ENCODE measurements around the gene WWOX. TPM values are rescaled to one million over a fixed set of nuclear protein-coding genes. Genes with fewer than 3 reads are reported as not detected.
"Not testable (repeated sequence)": the region's sequence is repeated elsewhere in the genome, so short reads cannot be mapped to it uniquely, and the experiment has no call there.

The WWOX gene
- total RNA-seq, 1 experiment from 2014 or later: 20.3 TPM

DNA sequence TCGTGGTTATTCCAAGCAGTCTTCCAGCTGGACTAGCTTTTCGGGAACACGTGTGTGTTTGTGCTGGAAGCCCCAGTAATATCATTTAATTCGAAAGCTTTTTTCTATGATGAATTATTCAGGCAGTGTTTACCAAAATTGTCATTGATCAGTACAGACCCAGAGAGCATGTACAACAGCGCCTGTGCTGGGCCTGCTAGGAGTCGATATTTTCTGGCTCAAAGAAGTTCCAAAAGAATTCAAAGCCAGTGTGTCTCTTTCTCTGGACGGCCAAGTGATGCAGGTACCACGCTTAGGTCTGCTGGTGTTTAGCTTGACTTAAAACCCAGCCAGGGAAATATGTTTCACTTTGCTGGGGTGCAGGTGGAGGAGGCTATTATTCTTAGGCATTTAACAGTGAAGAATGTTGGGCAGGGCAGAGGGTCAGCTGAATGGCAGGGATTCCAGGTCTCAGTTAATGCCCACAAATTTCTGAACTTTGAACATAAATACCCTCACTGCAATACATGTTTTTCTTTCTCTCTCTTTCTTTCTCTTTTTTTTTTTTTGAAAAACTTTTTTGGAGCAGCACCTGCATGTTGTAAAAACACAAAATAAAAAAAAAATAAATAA is 401.3 kb downstream of the WWOX start:
- DNase-seq (ENCODE audit: low read depth): no peak

DNA sequence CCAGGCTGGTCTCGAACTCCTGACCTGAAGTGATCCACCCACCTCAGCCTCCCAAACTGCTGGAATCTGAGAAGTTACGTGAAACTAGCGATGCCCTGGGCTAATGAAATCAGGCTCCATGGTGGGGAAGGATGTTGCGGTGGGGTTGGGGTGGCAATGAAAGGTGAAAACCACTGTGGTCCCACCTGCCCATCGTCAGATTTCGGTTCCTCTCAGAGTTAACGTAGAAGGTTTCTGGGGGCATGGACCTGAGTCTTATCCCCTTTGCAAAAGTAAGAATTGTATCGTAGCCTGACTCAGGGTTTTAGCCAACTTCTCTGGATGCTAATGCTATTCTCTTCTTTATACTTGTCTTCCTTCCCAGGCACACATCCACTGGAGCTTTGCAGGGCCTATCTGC is 402.3 kb downstream of the WWOX start:
- no peak for DNase-seq (ENCODE audit: low read depth)

DNA sequence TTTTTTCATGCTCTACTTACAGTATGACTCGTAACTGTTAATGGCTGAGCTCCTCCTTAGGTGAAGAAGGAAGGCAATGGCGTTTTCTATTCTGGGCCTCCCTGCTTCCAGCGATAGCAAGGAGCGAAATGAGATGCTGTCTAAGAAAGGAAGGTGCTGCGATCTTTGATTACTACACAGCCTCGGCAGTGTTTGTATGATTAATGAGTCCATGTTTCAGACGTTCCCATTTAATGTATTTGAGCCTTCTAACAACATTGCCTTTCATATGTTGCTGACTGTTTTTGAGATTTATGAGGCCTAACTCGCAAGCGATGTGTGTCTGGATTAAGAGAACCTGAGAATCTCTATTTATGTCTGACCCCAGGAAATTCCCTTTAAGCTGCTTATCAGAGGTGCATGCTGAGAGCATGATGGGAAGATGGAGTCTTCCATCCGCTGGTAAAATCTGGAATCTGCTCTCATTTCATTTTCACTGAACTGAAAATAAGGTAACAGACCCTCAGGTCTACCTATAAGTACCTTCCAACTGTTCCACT is 403.4 kb downstream of the WWOX start:
- DNase-seq (ENCODE audit: low read depth): no peak

DNA sequence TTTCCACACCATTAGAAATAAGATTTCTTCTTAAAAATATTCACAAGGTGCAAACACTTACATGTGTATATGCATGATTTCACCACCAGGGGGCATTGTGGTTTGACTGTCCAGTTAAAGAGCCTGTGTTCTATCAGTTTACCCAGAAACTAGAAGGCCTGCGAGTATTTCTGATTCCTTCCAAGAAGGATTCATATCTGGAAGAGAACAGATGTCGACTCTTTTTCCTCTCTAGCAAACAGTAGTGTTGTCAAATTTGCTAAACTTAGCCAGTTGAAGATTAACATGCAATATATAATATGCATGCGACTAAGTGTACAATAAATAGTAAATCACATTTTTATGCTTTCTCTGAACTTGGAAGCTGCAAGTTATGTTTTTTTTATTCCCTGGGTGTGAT is 404.1 kb downstream of the WWOX start:
- no peak for DNase-seq (ENCODE audit: low read depth)

DNA sequence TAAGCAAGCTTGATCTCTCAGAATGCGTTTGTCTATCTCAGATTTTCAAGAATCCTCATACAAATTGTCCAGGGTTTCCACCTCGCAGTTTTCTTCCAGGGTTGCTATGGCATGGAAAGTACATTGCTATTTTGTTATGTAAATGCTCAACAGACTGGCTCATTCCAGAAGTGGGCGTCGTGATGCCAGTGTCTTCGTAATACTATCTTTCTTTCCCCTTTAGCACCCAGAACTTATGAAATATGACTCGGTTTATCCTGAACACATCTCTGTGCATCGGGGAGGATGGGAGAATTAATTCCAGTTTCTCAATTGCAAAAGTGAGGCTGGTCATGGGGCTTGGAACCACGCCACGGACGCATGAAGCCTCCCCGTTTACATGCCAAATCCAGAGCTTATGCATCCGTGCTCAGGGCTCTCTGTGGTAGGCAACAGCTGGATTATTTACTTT is 405.0 kb downstream of the WWOX start:
- DNase-seq (ENCODE audit: low read depth): no peak

DNA sequence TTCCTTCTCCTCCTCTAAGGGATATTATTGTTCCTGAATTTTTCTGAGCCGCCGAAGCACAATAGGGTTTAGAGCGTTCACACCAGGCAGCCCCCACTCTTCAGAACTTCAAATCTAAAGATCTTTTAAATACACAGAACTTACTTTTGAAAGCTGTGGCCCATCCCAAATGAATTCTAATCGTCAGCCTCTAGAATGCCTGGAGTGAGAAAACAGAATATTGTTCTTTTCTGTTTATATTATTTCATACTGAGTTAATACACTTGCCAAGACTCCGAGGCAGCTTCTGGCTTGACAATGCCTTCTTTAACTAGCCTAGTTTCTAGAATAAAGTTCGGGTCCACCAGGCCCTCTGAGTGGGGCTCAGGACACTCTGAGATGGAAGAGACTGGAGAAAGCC is 405.6 kb downstream of the WWOX start:
- no peak for DNase-seq (ENCODE audit: low read depth)

DNA sequence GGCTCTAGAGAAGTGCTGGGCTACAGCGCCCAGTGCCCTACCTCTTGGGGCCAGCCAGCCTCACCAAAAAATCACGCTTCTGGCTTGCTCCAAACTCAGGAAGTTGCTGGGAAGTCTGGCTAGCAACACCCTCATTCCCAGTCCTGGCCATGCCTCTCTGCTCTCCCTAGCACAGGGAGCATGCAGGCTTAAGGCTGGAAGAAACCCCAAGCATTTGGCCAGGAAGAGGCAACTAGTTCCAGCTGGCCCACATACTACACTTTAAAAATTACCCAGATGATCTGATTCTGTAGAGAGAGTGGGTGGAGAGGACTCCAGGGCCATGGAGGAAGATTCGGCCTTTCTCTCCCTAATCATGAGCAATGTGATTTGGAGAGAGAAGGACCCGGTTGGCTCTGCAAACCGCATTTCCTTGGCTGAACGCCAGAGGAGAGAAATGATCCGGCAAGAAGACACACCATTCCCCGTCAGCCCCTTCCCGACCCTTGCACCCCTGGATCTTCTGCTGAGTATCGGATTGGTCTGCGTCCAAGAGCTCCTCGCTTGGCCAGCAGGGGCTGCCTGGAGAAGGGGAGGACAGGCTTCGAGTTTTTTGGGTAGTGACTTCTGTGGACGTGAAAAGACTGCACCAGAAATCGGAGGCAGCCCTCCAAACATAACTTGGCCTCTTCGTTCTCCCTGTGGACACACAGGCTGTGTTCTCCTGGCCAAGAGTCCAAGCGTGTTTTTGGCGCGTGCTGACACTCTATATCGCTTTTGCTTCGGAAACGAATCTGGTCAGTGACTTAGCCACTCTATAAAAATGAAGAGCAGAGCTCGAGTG is 406.3 kb downstream of the WWOX start:
- no peak for DNase-seq (ENCODE audit: low read depth)

DNA sequence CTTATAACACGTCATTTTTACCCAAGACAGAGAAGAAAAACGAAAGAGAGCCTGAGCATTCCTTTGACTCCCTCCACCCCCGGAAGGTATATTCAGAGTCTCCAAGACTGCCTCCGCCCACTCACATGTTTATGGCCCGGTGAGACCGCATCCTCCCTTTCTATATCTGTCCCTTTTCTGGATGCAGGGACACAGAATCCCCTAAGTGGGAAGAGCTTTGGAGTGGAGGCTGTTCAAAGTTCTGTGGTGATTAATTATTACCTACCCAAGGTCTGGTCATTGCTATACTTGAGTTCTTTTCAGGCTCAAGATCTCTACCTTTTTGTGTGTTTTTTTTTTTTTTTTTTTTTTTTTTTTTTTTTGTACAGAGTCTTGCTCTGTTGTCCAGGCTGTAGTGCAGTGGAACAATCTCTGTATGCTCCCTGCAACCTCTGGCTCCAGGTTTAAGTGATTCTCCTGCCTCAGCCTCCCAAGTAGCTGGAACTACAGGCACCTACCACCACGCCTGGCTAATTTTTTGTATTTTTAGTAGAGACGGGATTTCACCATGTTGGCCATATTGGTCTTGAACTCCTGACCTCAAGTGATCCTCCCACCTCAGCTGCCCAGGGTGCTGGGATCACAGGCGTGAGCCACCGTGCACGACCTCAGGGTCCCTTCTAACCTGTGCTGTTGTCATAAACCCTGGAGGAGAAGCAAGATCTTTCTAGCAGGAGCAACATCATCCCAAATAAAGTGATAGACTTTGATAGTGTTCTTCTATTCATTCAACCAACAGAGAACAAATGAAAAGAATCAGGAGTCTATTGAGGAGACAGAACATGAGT is 407.1 kb downstream of the WWOX start:
- no peak for DNase-seq (ENCODE audit: low read depth)

DNA sequence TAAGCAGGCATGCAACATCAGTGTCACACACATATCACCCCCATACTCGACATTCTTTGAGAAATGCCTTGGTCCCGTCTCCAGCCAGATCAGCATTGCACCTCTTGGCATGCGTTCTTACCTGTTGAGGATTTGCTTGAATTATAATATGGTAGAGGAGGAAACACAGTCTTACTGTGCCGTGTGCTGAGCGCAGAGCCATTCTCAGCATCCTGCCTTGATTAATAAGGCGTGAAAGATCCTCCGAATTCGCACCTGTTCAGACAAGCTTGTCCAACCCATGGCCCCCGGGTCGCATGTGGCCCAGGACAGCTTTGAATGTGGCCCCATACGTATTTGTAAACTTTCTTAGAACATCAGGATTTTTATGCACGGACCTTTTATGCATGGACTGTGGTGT is 408.1 kb downstream of the WWOX start:
- no peak for DNase-seq (ENCODE audit: low read depth)

DNA sequence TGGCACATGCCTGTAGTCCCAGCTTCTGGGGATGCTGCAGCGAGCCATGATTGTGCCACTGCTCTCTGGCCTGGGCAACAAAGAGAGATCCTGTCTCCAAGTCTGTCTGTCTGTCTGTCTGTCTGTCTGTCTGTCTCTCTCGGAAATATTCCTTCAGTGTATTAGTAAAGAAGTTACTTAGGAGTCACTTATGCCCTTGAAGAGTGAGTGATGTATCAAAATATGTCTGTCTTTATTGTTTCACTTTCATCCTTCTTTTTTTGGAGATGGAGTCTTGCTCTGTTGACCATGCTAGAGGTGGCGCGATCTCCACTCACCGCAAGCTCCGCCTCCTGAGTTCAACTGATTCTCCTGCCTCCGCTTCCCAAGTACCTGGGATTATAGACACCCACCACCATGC is 410.5 kb downstream of the WWOX start:
- DNase-seq (ENCODE audit: low read depth): no peak

DNA sequence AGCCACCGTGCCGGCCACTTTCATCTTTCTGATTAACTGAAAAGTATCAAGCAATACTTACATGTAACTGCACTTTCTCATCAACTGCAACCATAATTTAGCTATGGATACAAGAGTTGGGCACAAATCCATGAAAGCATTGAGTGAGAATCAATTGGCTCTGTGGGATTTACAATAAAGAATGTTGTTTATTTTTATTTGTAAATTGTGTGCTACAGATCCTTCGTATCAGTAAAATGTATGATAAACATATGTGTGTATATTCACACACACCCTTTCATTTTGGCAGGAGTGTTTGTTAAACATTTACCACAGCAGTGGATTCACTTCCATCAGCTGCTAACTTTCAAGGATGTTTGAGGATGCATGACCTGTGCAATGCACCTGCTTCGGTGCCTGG is 411.0 kb downstream of the WWOX start:
- DNase-seq (ENCODE audit: low read depth): no peak

DNA sequence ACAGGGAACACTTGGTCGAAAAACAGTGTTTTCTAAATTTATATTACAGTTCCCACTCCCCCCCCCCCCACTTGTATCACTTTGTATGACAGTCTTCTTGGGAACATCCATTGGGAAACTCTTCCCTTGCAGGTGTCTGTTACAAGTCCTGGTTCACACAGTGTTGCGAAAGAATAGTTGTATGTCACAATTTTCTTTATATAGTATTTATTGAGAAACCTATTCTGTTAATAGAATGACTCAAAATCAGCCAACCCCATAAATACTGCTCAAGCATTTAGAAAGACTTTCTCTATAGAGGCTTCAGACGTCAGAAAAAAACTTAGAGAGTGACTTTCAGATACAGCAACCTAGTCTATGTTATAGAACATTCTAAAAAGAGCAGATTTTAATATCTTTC is 414.4 kb downstream of the WWOX start:
- DNase-seq (ENCODE audit: low read depth): no peak

DNA sequence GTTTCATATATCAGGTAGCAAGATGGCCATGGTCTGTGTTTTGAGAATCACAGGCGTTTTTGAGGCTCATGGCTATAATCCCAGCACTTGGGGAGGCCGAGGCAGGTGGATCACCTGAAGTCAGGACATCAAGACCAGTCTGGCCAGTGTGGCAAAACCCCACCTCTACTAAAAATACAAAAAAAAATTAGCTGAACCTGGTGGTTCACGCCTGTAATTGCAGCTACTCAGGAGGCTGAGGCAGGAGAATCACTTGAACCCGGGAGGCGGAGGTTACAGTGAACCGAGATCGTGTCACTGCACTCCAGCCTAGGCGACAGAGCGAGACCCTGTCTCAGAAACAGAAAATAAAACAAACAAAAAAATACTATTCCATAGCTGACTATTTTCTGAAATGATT is 415.4 kb downstream of the WWOX start:
- not testable (repeated sequence) for DNase-seq (ENCODE audit: low read depth)

DNA sequence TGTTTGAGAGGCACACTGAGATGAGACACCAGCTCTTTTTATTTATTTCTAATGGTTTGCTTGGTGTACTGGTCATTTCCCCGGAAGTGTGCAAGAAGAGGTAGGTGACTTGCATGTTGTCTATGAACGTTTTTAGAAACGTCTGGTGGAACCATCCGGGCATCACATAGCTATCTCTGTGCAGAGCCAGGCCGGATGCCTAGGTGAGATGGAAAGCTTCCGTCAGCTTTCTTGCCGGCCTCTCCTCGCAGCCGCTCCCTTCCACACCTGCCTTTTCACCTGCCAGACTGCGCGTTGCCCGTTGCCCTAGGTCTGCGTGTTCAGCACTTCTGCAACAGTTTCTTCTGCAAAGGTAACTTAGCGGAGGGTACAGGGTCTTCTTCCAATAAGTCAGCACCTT is 416.0 kb downstream of the WWOX start:
- no peak for DNase-seq (ENCODE audit: low read depth)

DNA sequence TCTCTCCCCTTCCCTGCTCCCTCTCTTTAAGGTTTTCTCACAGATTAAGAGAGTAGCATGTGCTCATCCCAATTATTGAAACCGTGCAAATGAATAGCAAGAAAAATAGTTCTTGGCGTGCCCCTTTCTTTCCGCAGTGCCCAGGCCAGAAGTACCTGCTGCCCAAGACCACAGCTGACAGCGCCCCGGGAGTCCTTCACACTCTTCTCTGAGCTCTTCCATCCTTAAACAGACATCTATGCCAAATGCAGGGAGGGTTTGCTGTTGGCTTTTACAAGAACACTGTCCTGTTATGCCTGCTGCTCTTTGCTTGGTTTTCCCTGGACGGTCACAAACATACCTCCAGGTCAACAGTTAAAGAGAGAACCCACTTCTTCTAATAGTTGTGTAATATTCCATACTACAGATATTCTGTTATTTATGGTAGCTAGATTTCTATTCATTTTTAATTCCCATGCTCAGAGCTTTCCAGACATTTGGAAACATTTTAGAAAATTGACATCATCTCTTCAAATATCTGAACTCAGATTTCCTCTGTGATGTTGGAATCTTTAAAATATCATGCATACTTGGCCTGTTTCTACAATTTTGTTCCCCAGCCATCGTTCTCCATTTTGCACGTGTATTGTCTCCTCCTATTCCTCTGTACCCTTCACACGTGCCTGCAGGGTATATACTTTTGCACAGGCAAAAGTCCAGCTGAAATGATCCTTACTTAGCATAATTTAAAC is 416.7 kb downstream of the WWOX start:
- DNase-seq (ENCODE audit: low read depth): no peak

DNA sequence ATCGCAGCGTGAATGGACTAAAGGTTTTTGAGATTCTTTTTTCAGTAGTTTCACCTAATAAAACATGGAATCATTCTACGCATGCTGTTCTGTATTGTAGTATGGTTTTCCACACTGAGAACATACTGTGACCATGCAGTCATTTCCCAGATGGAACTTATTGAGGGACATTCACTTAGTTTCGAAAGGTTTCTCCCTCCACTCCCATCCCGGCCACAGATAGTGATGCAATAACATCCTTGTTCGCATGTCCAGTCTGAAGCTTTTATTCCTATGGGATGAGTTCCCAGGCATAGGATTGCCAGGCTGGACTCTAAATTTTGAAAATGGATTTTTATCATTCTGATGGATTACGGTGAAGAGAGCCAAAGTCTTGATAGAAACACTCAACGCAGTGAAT is 420.4 kb downstream of the WWOX start:
- no peak for DNase-seq (ENCODE audit: low read depth)

DNA sequence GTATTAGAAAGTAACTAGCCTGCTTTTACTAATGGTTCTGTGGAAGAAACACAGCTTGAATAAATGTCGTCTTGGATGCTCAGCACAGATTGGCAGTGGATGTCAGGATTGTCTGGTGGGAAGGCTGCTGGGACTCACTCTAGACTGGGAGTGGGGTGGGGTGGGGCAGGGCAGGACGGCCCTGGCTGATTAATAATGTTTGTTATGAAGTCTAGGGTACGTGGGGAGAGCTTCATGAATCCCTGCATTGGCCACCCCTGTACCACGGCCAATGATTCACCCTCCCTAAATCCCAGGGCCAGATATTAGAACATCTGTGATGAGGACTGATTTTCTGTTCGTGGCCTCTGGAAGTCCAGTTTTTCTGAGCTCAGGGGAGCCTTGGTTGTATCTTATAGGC is 421.0 kb downstream of the WWOX start:
- DNase-seq (ENCODE audit: low read depth): no peak

DNA sequence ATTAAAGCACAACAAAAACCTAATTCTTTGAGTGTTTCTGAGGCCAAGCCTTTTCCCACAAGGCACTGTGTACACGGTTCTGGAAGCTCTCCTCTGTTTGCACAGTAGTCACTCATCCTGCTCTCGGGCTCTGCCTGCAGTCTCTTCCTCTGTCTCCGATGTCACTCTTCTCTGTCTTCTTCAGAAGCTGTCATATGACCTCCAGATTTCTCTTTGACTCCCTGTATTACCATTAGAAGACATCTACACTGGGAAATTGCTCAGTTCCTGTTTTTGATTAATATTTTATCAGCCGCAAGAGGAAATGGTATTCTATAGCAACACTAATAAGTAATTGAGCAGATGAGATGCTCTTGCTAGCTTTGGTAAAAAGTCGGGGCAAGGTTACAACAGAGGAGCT is 422.9 kb downstream of the WWOX start:
- no peak for DNase-seq (ENCODE audit: low read depth)

DNA sequence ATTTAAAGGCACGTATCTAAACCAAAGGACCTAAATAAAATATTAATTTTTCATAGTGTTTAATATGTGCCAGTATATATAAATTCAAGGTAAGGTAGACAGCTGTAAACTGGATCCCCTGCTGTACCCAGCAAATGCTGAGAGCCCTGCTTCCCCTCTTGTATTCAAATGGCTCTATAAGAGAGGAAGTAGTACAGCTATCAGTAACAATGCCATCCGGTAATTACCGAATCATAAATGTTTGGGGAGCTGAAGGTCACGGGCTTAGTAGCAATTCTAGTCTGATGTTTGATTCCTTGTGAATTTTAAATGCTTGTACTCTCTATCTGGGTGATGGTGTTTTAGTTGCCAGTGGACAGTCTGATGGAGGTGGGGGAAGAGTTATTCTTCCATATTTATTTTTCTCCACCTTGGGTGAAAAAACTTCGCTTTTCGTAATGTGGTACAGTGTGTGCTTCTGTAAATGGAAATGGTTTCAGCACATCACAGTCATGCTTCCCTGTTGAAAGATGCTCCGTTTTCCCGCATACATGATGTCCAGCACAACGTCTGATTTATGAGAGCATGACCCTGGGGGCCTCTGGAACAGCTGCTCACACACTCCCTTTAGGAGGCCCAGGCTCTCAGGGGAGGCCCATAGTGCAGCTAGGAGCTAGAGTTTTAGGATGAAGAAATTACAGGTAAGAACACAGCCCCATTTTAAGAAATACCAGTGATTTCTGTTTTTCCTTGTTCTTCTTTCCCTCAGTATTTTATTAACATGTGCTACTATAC is 423.9 kb downstream of the WWOX start:
- no peak for DNase-seq (ENCODE audit: low read depth)

DNA sequence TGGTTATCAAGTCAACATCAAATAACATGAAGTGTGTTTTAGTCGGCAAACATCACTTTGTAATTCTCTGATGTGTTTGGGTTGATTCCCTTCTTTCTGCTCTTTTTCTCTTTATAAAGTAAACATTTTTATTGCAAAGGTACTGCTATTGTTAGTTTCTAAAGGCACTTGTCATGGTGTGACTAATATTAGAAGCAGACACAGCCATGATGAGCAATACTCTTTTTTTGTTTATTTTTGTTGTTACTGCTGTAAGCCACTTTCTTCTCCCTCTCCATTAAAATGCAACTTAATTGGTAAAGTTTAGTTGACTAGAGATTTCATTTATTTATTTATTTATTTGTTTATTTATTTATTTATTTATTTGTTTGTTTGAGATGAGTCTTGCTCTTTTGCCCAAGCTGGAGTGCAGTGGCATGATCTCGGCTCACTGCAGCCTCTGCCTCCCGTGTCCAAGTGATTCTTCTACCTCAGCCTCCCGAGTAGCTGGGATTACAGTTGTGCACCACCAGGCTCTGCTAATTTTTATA is 424.7 kb downstream of the WWOX start:
- DNase-seq (ENCODE audit: low read depth): no peak

DNA sequence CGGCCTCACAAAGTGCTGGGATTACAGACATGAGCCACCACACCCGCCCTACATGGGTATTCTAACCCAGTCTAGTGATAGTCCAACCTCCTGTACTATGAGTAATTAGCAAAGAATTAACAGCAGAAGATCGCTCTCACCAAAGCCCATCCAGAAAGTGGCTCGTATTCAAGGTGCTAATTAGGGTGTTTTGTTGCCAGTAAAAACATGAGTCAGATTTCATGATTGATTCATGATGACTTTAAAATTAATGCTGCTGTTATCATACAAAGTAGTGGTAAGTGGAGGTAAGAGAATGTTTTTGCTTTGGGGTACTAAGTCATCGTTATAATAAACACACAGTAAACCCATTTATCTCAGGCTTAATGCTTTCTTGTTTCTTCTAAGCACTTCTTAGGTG is 428.8 kb downstream of the WWOX start:
- DNase-seq (ENCODE audit: low read depth): no peak
